ENCODE measurements around the gene EPS15. TPM values are rescaled to one million over a fixed set of nuclear protein-coding genes. Genes with fewer than 3 reads are reported as not detected.

EPS15 gene
- total and polyA plus RNA-seq, 2 of the 8 experiments (the other 6 are each of a cell fraction or from before 2014, with no cell fraction given): 15.9 to 57.2 TPM

- Histone ChIP-seq H4K20me1 (replicated peaks in 1 of 2; ENCODE audit: control insufficient read depth in 1 of 2, insufficient read depth in 2 of 2, low read length in 2 of 2) (no peaks in the 10 kb centered on the region), H3K79me2 (ENCODE audit: control insufficient read depth in 1 of 2, insufficient read depth in 2 of 2, low read length in 2 of 2) (peaks cover 0 to 5% of the 10 kb centered on the region in 2 experiments; a peak in 2 of 4 replicates), H2BK12ac (ENCODE audit: low read depth, low read length) (no peak overlapping the region), H3K4me3 (ENCODE audit: extremely low read depth in 1 of 4, insufficient read depth in 2 of 4, low read depth in 3 of 4, low read length in 4 of 4) (no peak overlapping the region), H2BK15ac (ENCODE audit: low read length) (no peak overlapping the region), H2BK120ac (replicated peaks; ENCODE audit: low read depth, low read length) (no peak overlapping the region), H4K8ac (ENCODE audit: extremely low read depth, insufficient read depth, low read length) (no peak overlapping the region), H2AK5ac (ENCODE audit: low read depth, low read length) (no peak overlapping the region), H3K23me2 (ENCODE audit: low read depth, low read length) (no peaks in the 10 kb centered on the region), H3K4ac (replicated peaks; ENCODE audit: insufficient read length, low read depth, low read length) (no peak overlapping the region), H2AFZ (ENCODE audit: low read length) (no peak overlapping the region), H3K14ac (ENCODE audit: insufficient read length) (no peak overlapping the region), H2BK5ac (ENCODE audit: low read depth, low read length) (no peak overlapping the region), H3K56ac (replicated peaks; ENCODE audit: insufficient read length, low read depth, low read length) (no peak overlapping the region), H3K23ac (ENCODE audit: insufficient read length) (no peak overlapping the region), H3K4me2 (ENCODE audit: insufficient read depth in 1 of 2, low read depth in 2 of 2, low read length in 2 of 2) (no peak overlapping the region), H4K5ac (ENCODE audit: insufficient read length, low read depth, low read length) (no peak overlapping the region), H3K36me3 (ENCODE audit: control insufficient read depth in 2 of 4, insufficient read depth in 4 of 4, low read length in 3 of 4) (no peaks in the 10 kb centered on the region), H3K4me1 (replicated peaks in 1 of 4; ENCODE audit: control insufficient read depth in 3 of 4, insufficient read depth in 4 of 4, low read length in 3 of 4) (no peaks in the 10 kb centered on the region), H3K27me3 (replicated peaks in 1 of 4; ENCODE audit: control insufficient read depth in 3 of 4, extremely low read depth in 1 of 4, insufficient read depth in 3 of 4, low read length in 3 of 4) (no peaks in the 10 kb centered on the region), H3K9ac (replicated peaks in 1 of 4; ENCODE audit: extremely low read depth in 1 of 4, low read depth in 3 of 4, low read length in 3 of 4) (no peak overlapping the region), H3K79me1 (ENCODE audit: low read depth, low read length) (no peaks in the 10 kb centered on the region), H2BK20ac (ENCODE audit: low read length) (no peak overlapping the region), H3K27ac (ENCODE audit: low read depth, low read length) (no peak overlapping the region), H3K18ac (ENCODE audit: extremely low read depth, low read length) (no peak overlapping the region), H4K91ac (replicated peaks; ENCODE audit: insufficient read length, low read length) (no peak overlapping the region), H3K9me3 (ENCODE audit: insufficient read depth in 2 of 2, low read depth in 1 of 2, low read length in 1 of 2) (no peaks in the 10 kb centered on the region)
- DNase-seq (ENCODE audit: low read depth in 1 of 2, low spot score in 2 of 2) (no peak), FAIRE-seq (no peak)
- TF ChIP-seq ATF2 (IDR thresholded peaks at IDR 0.05; ENCODE audit: low read length): no peak
- 85% methylated on average over 4 of the region's 4 CpGs; no CpG with 5 or more reads in 1 of the 2 experiments for WGBS, 2 experiments (ENCODE audit: extremely low coverage in 1 of 2, insufficient coverage in 1 of 2, insufficient read length in 1 of 2, insufficient replicate concordance in 2 of 2, low coverage in 1 of 2, low lambda C conversion rate in 2 of 2, missing lambda C conversion rate in 1 of 2)
- ChIA-PET CTCF (ENCODE audit: partially characterized antibody) (no interaction called here), POLR2A (ENCODE audit: partially characterized antibody) (no interaction called here)
Measured at GRCh38 chr1:51482881-51483280, 36.2 kb downstream of the EPS15 start.

All from H1 (cell line).